Activated CD4-positive, CD25-positive, alpha-beta regulatory T cell (primary cell): ENCODE measurements around the gene ASAP2.

Experiments
- DNase-seq, 4 experiments: peaks; one replicate each; lab custom pipeline; 2025; lab: John Stamatoyannopoulos, UW

The ASAP2 gene

DNA sequence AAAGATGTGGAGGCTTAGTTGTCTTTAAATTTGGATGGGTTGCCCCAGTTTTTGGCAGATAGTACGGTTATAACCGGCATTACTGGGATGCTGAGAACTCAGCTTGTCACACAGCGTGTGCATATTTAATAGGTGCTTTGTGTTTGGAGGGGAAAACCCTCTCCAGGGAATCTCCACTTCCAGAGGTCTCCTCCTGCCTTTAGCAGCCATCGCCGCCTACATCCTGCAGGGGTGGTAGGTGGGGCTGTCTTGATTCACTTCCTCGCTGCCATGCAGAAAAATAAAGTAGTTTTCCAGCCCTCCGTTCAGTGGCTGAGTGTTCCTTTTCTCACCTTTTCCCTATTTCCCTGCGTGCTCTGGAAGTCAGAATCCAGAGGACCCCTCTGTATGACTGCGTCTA, 140.3 kb downstream of the ASAP2 start:
- no peak for DNase-seq

- DNase-seq, result no peak
These were observed 140.8 kb downstream of the ASAP2 start for GRCh38 chr2:9347411-9347881.

DNA sequence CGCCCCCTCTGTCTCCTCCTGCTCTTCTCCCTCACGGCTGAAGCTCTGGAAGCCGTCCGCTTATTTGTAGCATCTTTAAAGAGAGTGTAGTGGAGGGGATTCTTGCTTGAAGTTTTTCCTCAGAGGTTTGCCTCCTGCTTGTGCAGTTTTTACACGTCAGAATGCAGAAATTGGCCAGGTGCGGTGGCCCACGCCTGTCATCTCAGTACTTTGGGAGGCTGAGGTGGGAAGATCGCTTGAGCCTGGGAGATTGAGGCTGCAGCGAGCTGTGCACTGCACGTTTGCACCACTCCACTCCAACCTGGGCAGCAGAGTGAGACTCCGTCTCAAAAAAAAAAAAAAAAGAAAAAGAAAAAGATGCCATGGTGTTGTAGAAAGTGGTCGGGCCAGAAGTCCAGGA, 147.7 kb downstream of the ASAP2 start:
- no peak for DNase-seq

DNA sequence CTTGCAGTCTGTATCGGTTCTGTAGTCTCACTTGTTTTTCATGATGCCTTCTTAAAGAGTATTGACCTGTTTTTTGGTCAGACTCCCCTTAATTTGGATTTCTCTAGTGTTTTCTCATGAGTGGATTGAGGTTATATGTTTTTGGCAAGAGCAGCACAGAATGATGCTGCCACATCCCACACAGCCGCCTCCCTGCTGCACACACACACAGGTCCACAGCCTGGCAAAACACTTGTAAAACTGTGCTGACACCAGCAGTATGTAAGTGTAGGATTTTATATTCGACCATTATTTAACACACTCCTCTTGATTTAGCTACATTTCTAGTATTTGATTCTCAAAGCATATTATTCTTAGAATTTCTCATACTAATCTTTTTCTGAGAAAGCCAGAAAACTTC, 148.7 kb downstream of the ASAP2 start:
- no peak for DNase-seq

DNA sequence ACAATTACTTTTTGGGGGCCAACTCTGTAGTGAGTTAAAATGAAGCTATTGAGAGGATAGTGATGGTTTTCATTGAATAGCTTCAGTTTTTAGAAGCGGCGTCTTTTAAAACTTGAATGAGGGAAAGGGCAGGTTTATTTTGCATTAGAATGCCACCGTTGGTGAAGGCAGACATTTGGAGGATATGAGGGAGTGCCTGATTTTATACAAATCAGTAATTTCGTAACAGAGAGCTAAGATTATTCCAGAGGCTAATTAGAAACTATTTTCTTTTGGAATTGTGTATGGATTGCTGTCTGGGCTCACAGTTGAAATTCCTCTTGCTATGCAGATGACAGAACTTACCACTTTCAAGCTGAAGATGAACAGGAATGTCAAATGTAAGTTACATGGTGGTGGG, 149.1 kb downstream of the ASAP2 start:
- no peak for DNase-seq

DNA sequence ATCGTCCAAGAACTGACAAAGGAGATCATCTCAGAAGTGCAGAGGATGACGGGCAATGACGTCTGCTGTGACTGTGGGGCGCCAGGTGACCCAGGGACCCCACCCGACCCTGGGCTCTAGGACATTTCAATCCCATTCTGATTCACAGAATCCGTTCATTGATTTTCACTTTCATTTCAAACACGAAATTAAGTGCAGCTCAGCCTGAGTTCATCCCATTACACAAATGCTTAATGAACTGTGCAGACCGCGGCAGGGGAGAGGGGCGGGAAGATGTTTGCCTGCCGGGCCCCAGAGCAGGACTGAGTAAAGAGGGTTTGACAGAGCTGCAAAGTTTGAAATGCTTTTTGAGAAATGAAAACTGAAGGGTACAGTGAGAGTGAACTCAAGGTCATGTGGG, 149.6 kb downstream of the ASAP2 start:
- DNase-seq, result no peak

- no peak for DNase-seq
These were observed 152.2 kb downstream of the ASAP2 start for GRCh38 chr2:9358846-9359245.

DNA sequence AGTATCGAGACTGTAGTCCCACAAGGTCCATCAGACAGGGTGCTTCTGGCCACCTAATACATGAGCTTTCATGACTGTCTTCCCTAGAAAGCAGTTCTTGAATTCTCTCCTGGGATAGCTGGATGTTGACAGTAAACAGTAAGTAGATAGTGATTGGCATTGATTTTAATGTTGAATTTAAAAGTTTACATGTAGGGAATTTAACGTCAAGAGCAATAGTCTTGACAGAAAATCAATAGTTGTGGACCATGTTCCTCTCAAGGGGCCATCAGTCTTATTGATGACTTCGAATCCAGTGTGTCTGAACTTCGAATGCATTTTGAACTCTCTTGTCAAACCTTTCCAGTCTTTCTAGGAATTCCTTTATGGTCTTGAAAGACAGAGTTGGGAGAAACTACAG, 152.9 kb downstream of the ASAP2 start:
- no peak for DNase-seq

GRCh38 chr2:9360110-9360509, 153.5 kb downstream of the ASAP2 start:
- DNase-seq, result no peak

- no peak for DNase-seq
These were observed 154.1 kb downstream of the ASAP2 start for GRCh38 chr2:9360701-9361100.

GRCh38 chr2:9364373-9364772, 157.8 kb downstream of the ASAP2 start:
- no peak for DNase-seq

DNA sequence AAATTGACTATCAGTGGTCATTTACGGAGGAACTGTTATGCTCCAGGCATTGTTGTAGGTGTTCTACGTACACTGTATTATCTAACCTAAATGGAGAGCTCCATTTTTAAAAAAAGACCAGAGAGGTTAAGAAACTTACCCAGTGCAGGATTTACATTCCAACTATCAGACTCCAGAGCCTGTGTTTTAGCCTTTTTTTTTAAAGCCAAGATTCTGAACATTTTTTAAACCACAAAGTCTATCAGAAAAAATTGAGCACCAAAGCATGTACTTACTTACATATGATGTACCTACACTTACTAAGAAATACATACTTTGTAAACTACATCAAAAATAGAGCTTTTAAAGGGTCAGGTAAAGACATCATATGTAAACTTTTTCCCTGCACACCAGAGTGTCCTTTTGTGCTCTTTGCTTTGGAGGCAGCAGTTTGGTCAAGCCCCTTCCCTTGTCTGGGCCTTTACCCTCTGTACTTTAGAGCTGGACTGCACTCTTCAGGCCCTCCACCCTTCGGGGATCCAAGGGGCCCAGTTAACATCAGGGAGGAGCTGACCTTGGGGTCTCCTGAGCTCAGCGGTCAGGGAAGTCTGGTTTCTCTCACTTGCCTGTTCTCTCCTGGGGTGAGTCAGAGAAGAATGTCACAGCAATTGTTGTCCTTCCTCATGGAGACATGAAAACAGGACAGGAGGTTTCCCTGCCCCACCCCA, 158.3 kb downstream of the ASAP2 start:
- no peak for DNase-seq

- DNase-seq, result no peak
These were observed 158.9 kb downstream of the ASAP2 start for GRCh38 chr2:9365498-9366019.

DNA sequence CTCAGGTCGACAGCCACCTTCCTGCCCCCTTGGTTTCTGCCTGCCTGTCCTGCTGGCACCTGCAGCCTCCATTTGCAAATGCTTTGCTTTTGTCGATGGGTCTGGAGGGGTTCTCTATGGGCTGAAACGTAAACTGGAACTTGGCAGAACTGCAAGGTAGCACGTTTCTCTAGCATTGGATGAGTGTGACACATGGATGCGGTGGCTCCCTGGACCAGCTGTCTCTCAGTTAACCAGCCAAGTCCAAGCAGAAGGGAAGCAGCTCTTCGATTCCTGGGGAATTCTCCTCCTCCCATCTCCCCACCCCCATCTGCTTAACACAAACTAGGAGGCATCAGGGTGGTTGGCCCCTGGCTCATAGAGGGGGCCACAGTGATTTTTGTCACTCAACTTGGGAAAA, 159.4 kb downstream of the ASAP2 start:
- DNase-seq, result no peak

GRCh38 chr2:9370746-9371145, 164.1 kb downstream of the ASAP2 start:
- no peak for DNase-seq

DNA sequence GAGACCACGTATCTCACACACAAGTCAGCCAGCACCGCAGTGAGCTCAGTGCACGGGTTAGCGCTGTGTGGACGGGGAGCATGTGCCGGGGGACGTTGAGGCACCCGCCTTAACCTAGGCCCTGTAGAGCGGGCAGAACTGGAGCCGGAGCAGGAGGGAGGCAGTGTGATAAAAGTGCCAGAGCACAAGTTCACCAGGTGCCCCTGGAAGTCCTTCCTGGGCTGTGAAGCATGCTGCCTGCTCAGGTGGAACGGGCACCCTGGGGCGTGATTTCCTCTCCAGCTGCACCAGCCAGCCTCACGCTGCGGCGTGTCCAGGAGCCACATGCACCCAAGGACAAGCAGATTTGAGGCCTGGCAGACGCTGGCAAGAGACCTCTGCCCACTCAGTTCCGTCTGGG, 166.4 kb downstream of the ASAP2 start:
- DNase-seq, result no peak

GRCh38 chr2:9373476-9373875, 166.9 kb downstream of the ASAP2 start:
- no peak for DNase-seq

GRCh38 chr2:9374071-9374730, 167.6 kb downstream of the ASAP2 start:
- no peak for DNase-seq

DNA sequence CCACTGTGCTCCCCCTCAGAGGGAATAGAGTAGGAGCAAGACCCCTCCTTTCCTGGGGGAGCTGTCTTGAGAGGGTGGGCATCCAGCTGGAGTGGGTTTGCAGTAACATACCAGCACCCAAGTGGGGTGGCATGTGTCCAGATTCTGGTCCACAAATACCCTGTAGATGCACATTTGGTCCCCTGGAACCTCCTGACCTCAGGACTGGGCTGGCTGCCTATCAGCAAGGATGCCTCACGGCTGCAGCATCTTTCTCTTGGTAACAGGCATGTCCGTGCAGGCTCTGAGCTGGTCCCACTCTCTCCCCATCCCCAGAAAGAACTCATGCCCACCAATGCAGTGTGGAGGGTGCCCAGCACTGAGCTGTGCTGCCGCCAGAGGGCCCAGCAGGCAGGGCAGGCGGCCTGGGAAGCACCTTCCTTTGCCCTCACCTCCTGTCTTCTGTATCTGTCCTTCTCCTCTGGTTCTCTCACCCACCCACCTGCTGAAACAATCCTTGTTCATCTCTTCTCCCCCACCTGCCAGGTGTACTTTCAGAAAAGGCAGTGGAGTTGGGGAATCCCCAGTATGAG, 169.3 kb downstream of the ASAP2 start:
- no peak for DNase-seq

DNA sequence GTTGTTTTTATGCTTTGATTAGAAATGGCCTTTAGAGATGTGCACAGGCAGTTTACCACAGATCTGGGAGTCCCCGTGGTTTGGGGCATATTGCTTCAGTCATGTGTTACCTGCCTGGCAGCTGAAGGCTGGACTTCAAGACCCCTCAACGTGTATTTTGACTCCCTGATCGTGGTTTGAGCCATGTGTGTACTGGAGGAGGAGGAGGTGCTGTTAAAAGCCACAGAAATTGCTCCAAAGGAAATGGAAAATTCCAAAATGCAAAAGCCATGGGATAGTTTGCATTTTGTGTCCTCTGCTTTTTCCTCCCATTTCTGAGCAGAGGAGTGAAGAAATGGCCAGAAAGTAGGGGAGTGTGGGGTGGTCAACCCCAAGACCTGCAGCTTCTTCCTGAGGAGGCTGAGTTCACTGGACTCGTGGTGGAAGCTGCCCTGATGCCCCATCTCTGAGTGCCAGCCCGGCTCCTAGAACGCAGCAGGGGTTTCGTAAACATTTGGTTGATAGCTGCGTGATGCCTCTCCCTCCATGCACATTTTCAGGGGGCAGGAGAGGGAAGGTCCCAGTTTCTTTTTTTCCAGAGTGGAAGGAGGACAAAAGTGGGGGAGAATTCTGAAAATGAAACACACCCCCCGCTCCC, 171.0 kb downstream of the ASAP2 start:
- no peak for DNase-seq

DNA sequence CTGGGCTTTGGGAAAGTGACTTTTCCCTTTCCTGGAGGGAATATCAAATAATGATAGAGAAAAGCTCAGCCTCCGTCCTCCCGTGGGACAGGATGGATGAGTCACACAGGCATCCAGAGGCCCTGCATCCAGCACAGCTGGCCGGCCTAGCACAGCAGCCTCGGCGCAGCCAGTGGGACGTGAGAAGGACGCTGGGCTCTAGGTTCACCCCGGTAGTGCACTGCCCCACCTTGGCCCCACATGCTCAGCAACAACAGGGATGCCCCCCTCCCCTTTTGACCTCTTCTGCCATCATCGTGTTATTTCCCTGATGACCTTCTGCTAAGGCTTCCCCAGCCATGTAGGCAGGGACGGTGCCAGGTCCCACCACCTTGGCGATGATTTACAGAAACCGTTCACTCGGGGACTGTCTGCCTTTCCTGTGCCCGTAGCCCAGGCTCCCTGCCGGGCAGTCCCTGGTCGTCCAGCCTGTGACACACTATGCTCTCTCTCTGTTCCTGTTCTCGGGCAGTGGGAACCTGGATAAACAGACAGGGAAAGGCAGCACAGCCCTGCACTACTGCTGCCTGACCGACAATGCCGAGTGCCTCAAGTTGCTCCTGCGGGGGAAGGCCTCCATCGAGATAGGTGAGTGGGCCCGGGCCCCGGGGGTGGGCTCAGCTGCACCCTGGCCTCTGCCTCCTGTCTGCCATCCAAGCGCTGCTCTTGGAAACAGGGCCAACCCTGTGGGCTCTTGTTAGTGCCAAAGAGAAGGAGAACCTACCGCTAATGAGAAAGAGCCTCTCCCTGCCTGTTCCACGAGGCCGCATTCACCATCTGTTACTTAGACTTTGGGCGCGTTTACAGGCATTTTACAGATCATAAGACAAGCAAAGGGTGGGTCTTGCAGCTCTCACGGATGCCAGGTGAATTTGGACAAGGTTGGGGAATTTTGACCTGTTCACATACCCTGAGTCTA, 172.1 kb downstream of the ASAP2 start:
- DNase-seq, result no peak

DNA sequence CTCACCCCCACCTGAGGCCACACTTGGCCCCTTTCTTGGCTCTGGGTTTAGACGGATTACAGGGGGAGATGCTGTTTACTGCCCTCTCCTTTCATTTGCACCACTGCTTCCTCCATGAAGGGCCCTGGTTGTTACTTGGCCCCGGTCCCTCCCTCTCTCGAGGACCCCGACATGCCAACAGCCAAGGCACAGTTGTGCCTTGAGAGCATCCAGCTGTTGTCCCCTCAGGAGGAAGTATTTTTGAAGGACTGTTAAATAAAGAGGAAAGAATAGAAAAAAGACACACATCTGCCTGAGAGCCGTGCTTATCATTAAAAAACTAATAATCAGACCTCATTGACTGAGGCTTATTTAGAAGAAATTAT, 172.8 kb downstream of the ASAP2 start:
- DNase-seq, result no peak
